H1 (cell line): ENCODE results near the gene TMEM225B. TPM values are rescaled to one million over a fixed set of nuclear protein-coding genes. Genes with fewer than 3 reads are reported as not detected.

Experiments
- CTCF ChIA-PET: fragments of 300-600 bp; sonication (Branson Sonifier 250); formaldehyde crosslinking; loops from one replicate; lab custom pipeline; 2021; ENCODE audit not compliant: partially characterized antibody; lab: Charles Lee
- POLR2A ChIA-PET: fragments of 300-600 bp; sonication (Branson Sonifier 250); formaldehyde crosslinking; loops from one replicate; lab custom pipeline; 2021; ENCODE audit warnings: inconsistent platforms; ENCODE audit not compliant: partially characterized antibody; lab: Charles Lee
- DNase-seq, 2 experiments: peaks; one replicate each; pipeline versions ENCODE4 v3.0.0 to v3.0.0-alpha.2; 2010 to 2022; ENCODE audit warnings: low spot score in 2 of 2, low read depth in 1 of 2, mixed read lengths in 1 of 2
- FAIRE-seq: peaks from 2 replicates; lab custom pipeline; 2011; peaks lifted over from hg19 to GRCh38; lab: Jason Lieb, UNC
- H2AFZ ChIP-seq: 2 replicates; pipeline ENCODE4 v1.8.1; 2012; ENCODE audit warnings: low read length, inconsistent platforms
- H2AK5ac ChIP-seq: 2 replicates; pipeline ENCODE4 v1.6.1; 2013; ENCODE audit warnings: low read depth, low read length
- H2BK120ac ChIP-seq: replicated peaks from 2 replicates; pipeline ENCODE3; 2013; ENCODE audit warnings: low read depth, low read length, inconsistent platforms
- H2BK12ac ChIP-seq: 2 replicates; pipeline ENCODE4 v1.6.1; 2013; ENCODE audit warnings: low read depth, low read length
- H2BK15ac ChIP-seq: 2 replicates; pipeline ENCODE4 v1.6.1; 2013; ENCODE audit warnings: low read length
- H2BK20ac ChIP-seq: 2 replicates; pipeline ENCODE4 v1.6.1; 2013; ENCODE audit warnings: low read length
- H2BK5ac ChIP-seq: 2 replicates; pipeline ENCODE4 v1.6.1; 2013; ENCODE audit warnings: low read depth, low read length
- H3K14ac ChIP-seq: 2 replicates; pipeline ENCODE4 v1.6.1; 2013; ENCODE audit warnings: inconsistent platforms; ENCODE audit not compliant: insufficient read length
- H3K18ac ChIP-seq: 2 replicates; pipeline ENCODE4 v1.6.1; 2013; ENCODE audit warnings: low read length; ENCODE audit errors: extremely low read depth
- H3K23ac ChIP-seq: 2 replicates; pipeline ENCODE4 v1.6.1; 2013; ENCODE audit warnings: inconsistent platforms; ENCODE audit not compliant: insufficient read length
- H3K23me2 ChIP-seq: 2 replicates; pipeline ENCODE4 v1.6.1; 2013; ENCODE audit warnings: low read depth, low read length
- H3K27ac ChIP-seq: 2 replicates; pipeline ENCODE4 v1.6.1; 2011; ENCODE audit warnings: low read depth, low read length, inconsistent platforms
- H3K27me3 ChIP-seq, 4 experiments: replicated peaks in 1 of 4; 1 replicate in 1 of 4; 2 replicates in 3 of 4; pipeline versions ENCODE4 v1.6.1 to v1.8.1; 2011 to 2013; ENCODE audit warnings: low read length in 3 of 4, mild to moderate bottlenecking in 3 of 4, inconsistent platforms in 2 of 4, mixed read lengths in 2 of 4, moderate library complexity in 1 of 4; ENCODE audit not compliant: control insufficient read depth in 3 of 4, insufficient read depth in 3 of 4; ENCODE audit errors: extremely low read depth in 1 of 4
- H3K36me3 ChIP-seq, 4 experiments: 2 replicates each; pipeline versions ENCODE4 v1.6.1 to v1.8.1; 2011 to 2013; ENCODE audit warnings: mild to moderate bottlenecking in 4 of 4, low read length in 3 of 4, moderate library complexity in 2 of 4, control low read depth in 1 of 4, inconsistent platforms in 1 of 4; ENCODE audit not compliant: insufficient read depth in 4 of 4, control insufficient read depth in 2 of 4
- H3K4ac ChIP-seq: replicated peaks from 2 replicates; pipeline ENCODE3; 2013; ENCODE audit warnings: low read length, low read depth, mixed read lengths, inconsistent platforms; ENCODE audit not compliant: insufficient read length
- H3K4me1 ChIP-seq, 4 experiments: replicated peaks in 1 of 4; 1 replicate in 1 of 4; 2 replicates in 3 of 4; pipeline versions ENCODE4 v1.6.1 to v1.8.1; 2011 to 2013; ENCODE audit warnings: low read length in 3 of 4, inconsistent platforms in 2 of 4, mixed read lengths in 1 of 4; ENCODE audit not compliant: insufficient read depth in 4 of 4, control insufficient read depth in 3 of 4
- H3K4me2 ChIP-seq, 2 experiments: 2 replicates each; pipeline versions ENCODE4 v1.6.1 to v1.8.1; 2011 to 2013; ENCODE audit warnings: low read depth in 2 of 2, low read length in 2 of 2, control low read depth in 1 of 2, inconsistent platforms in 1 of 2, mild to moderate bottlenecking in 1 of 2; ENCODE audit not compliant: insufficient read depth in 1 of 2
- H3K4me3 ChIP-seq, 4 experiments: fragments of 200-600, 300-600 bp in 1 of 4; sonication (generic), shearing (Covaris generic), sonication (Bioruptor Twin) in 1 of 4; 2 replicates each; pipeline versions ENCODE4 v1.5.1 to v1.8.1; 2011 to 2016; ENCODE audit warnings: low read length in 4 of 4, low read depth in 3 of 4, control low read depth in 2 of 4, inconsistent platforms in 2 of 4, mild to moderate bottlenecking in 2 of 4, mixed read lengths in 1 of 4, moderate library complexity in 1 of 4; ENCODE audit not compliant: insufficient read depth in 2 of 4; ENCODE audit errors: extremely low read depth in 1 of 4
- H3K56ac ChIP-seq: replicated peaks from 2 replicates; pipeline ENCODE3; 2013; ENCODE audit warnings: low read depth, mild to moderate bottlenecking, mixed read lengths, low read length, inconsistent platforms; ENCODE audit not compliant: insufficient read length
- H3K79me1 ChIP-seq: 2 replicates; pipeline ENCODE4 v1.6.1; 2013; ENCODE audit warnings: low read depth, low read length, control low read depth
- H3K79me2 ChIP-seq, 2 experiments: 2 replicates each; pipeline versions ENCODE4 v1.6.1 to v1.8.1; 2012 to 2013; ENCODE audit warnings: low read length in 2 of 2, mild to moderate bottlenecking in 2 of 2, inconsistent platforms in 1 of 2; ENCODE audit not compliant: insufficient read depth in 2 of 2, control insufficient read depth in 1 of 2
- H3K9ac ChIP-seq, 4 experiments: replicated peaks in 1 of 4; 1 replicate in 1 of 4; 2 replicates in 3 of 4; pipeline versions ENCODE4 v1.6.1 to v1.8.1; 2011 to 2013; ENCODE audit warnings: low read depth in 3 of 4, low read length in 3 of 4, control low read depth in 2 of 4, mild to moderate bottlenecking in 2 of 4, moderate library complexity in 2 of 4, inconsistent platforms in 1 of 4; ENCODE audit errors: extremely low read depth in 1 of 4
- H3K9me3 ChIP-seq, 2 experiments: 2 replicates each; pipeline versions ENCODE4 v1.6.1 to v1.8.1; 2012 to 2013; ENCODE audit warnings: mild to moderate bottlenecking in 2 of 2, moderate library complexity in 2 of 2, control low read depth in 1 of 2, inconsistent platforms in 1 of 2, low read depth in 1 of 2, low read length in 1 of 2, mixed read lengths in 1 of 2; ENCODE audit not compliant: insufficient read depth in 2 of 2
- H4K20me1 ChIP-seq, 2 experiments: replicated peaks in 1 of 2; 2 replicates each; pipeline versions ENCODE3 to v1.8.1; 2011 to 2013; ENCODE audit warnings: inconsistent platforms in 2 of 2, low read length in 2 of 2, mild to moderate bottlenecking in 1 of 2; ENCODE audit not compliant: insufficient read depth in 2 of 2, control insufficient read depth in 1 of 2
- H4K5ac ChIP-seq: 2 replicates; pipeline ENCODE4 v1.6.1; 2013; ENCODE audit warnings: low read length, low read depth, mixed read lengths, inconsistent platforms; ENCODE audit not compliant: insufficient read length
- H4K8ac ChIP-seq: 2 replicates; pipeline ENCODE4 v1.8.0; 2013; ENCODE audit warnings: mild to moderate bottlenecking, moderate library complexity, low read length, inconsistent platforms; ENCODE audit not compliant: insufficient read depth; ENCODE audit errors: extremely low read depth
- H4K91ac ChIP-seq: replicated peaks from 2 replicates; pipeline ENCODE3; 2013; ENCODE audit warnings: low read length, mixed read lengths, inconsistent platforms; ENCODE audit not compliant: insufficient read length
- EP300 ChIP-seq, 2 experiments: IDR thresholded peaks; 1 replicate in 1 of 2; 2 replicates in 1 of 2; pipeline ENCODE4 v1.6.1; 2011 to 2012; ENCODE audit warnings: low read depth in 2 of 2, low read length in 2 of 2, mild to moderate bottlenecking in 2 of 2, borderline replicate concordance in 1 of 2, inconsistent platforms in 1 of 2, moderate library complexity in 1 of 2
- GTF2F1 ChIP-seq: IDR thresholded peaks from 2 replicates; pipeline ENCODE4 v1.6.1; 2012; ENCODE audit warnings: low read depth, low read length, improper control_type of control experiment, borderline replicate concordance
- HDAC2 ChIP-seq, 2 experiments: fragments of 300-600 bp in 1 of 2; sonication (generic) in 1 of 2; IDR thresholded peaks; 2 replicates each; pipeline ENCODE4 v1.6.1; 2011 to 2012; ENCODE audit warnings: low read depth in 2 of 2, low read length in 2 of 2, mild to moderate bottlenecking in 2 of 2, moderate library complexity in 2 of 2, borderline replicate concordance in 1 of 2, inconsistent platforms in 1 of 2
- KDM1A ChIP-seq: fragments of 200-600, 300-600 bp; sonication (generic); IDR thresholded peaks from 2 replicates; pipeline ENCODE4 v1.7.1; 2016; ENCODE audit warnings: mild to moderate bottlenecking, low read length, borderline replicate concordance
- whole genome bisulfite sequencing, 2 experiments: shearing (Covaris generic) in 1 of 2; methylation state at CpG; one replicate each; pipeline versions ENCODE4 v1.1.6 to v1.1.7; 2013 to 2015; ENCODE audit warnings: low lambda C conversion rate in 2 of 2, mixed read lengths in 2 of 2, inconsistent platforms in 1 of 2, low coverage in 1 of 2, missing lambda C conversion rate in 1 of 2; ENCODE audit not compliant: insufficient replicate concordance in 2 of 2, insufficient coverage in 1 of 2, insufficient read length in 1 of 2; ENCODE audit errors: extremely low coverage in 1 of 2, missing lambda C conversion rate in 1 of 2; 5-methylcytosine and 5-hydroxymethylcytosine counted together
- polyA plus RNA-seq, 7 experiments: library from polyadenylated mRNA; depleted of rRNA in 3 of 7; stranded (reverse) in 5 of 7; unstranded in 2 of 7; fragments of >200 nt in 5 of 7; fragments of 200-250 nt in 2 of 7; gene quantifications; 1 replicate in 5 of 7; 2 replicates in 1 of 7; 4 replicates in 1 of 7; pipeline versions ENCODE4 v1.2.1 to v1.2.3, GENCODE V29; 2011 to 2013; ENCODE audit warnings: missing spikeins in 2 of 7, mixed read lengths in 2 of 7
- total RNA-seq: library from RNA; stranded (reverse); fragmentation: NEBNext Ultra II Directional; extraction: Animal tissue kit (Norgen Biotek cat#: 25700); gene quantifications from 2 replicates; pipeline ENCODE4 v1.2.1, GENCODE V29; 2021

The TMEM225B gene
- total and polyA plus RNA-seq, 2 of the 8 experiments (the other 6 are each of a cell fraction or from before 2014, with no cell fraction given) = 0.68 TPM; not detected in 1

GRCh38 chr7:99624484-99624883, 26.4 kb downstream of the TMEM225B start:
- no peak overlapping the region for H3K4me2 ChIP-seq
- H2AFZ ChIP-seq = no peak overlapping the region
- no peak overlapping the region for H3K9ac ChIP-seq
- H2BK5ac ChIP-seq = no peak overlapping the region
- H3K27ac ChIP-seq = no peak overlapping the region
- no peaks in the 10 kb centered on the region for H3K23me2 ChIP-seq
- no peaks in the 10 kb centered on the region for H3K9me3 ChIP-seq
- H4K8ac ChIP-seq = no peak overlapping the region
- no peaks in the 10 kb centered on the region for H3K27me3 ChIP-seq
- H2BK12ac ChIP-seq = no peak overlapping the region
- no peak overlapping the region for H3K18ac ChIP-seq
- no peak overlapping the region for H2AK5ac ChIP-seq
- peaks cover 2 to 11% (median 7%) of the 10 kb centered on the region in 4 experiments for H3K4me1 ChIP-seq
- H3K56ac ChIP-seq = no peak overlapping the region
- FAIRE-seq (no peak), DNase-seq (no peak)
- no peak overlapping the region for H3K4ac ChIP-seq
- peaks cover 2 to 5% of the 10 kb centered on the region in 2 experiments for H4K20me1 ChIP-seq
- H2BK20ac ChIP-seq = no peak overlapping the region
- H3K36me3 ChIP-seq = peaks cover 30 to 80% (median 65%) of the 10 kb centered on the region in 4 experiments
- H2BK15ac ChIP-seq = no peak overlapping the region
- POLR2A ChIA-PET = interaction anchor here (0.9 to 1.4 kb wide), 2 partner anchors 14 to 66 kb away, joined by 3 read pairs; partner anchors contain the start of gene ZNF655
- TF ChIP-seq HDAC2 (IDR thresholded peaks at IDR 0.05; ENCODE audit: borderline replicate concordance in 1 of 2, low read depth in 2 of 2, low read length in 2 of 2) (no peak), KDM1A (no peak), EP300 (IDR thresholded peaks at IDR 0.05; ENCODE audit: borderline replicate concordance in 1 of 2, low read depth in 2 of 2, low read length in 2 of 2) (no peak), GTF2F1 (no peak)
- no peak overlapping the region for H4K5ac ChIP-seq
- CTCF ChIA-PET = interaction anchor here (0.6 to 1.0 kb wide), 3 partner anchors 8 to 109 kb away, joined by 3 read pairs; no protein-coding TSS in a partner anchor
- no peak overlapping the region for H3K23ac ChIP-seq
- H3K4me3 ChIP-seq = no peak overlapping the region
- no peak overlapping the region for H2BK120ac ChIP-seq
- H3K79me2 ChIP-seq = no peaks in the 10 kb centered on the region
- no peak overlapping the region for H4K91ac ChIP-seq
- WGBS, 2 experiments = 95% methylated on average over 16 of the region's 16 CpGs; no CpG with 5 or more reads in 1 of the 2 experiments
- H3K14ac ChIP-seq = no peak overlapping the region
- H3K79me1 ChIP-seq = no peaks in the 10 kb centered on the region; the same call in 1 of the 2 replicates
